GM21619 (cell line): Measurements from ENCODE around the gene COLEC12.
"Not testable (repeated sequence)": the region's sequence is repeated elsewhere in the genome, so short reads cannot be mapped to it uniquely, and the experiment has no call there.

Experiments
- ATAC-seq: cut with Tn5 transposase; IDR thresholded peaks from one replicate; pipeline ENCODE4 v1.9.1; 2021; ENCODE audit not compliant: unreplicated experiment

Gene COLEC12

GRCh38 chr18:332007-332406 lies 168.5 kb downstream of the COLEC12 start:
- ATAC-seq: no peak

GRCh38 chr18:331221-331821 lies 169.2 kb downstream of the COLEC12 start:
- no peak for ATAC-seq

GRCh38 chr18:328928-329327 lies 171.6 kb downstream of the COLEC12 start:
- no peak for ATAC-seq

GRCh38 chr18:326846-327245 lies 173.7 kb downstream of the COLEC12 start:
- no peak for ATAC-seq

- ATAC-seq: no peak
These were observed 177.3 kb downstream of the COLEC12 start for GRCh38 chr18:323253-323622.

- ATAC-seq: no peak
These were observed 178.5 kb downstream of the COLEC12 start for GRCh38 chr18:321865-322467.

GRCh38 chr18:320155-320554 lies 180.3 kb downstream of the COLEC12 start:
- ATAC-seq: no peak

- ATAC-seq: no peak
These were observed 180.8 kb downstream of the COLEC12 start for GRCh38 chr18:319720-320119.

- no peak for ATAC-seq
These were observed 181.7 kb downstream of the COLEC12 start for GRCh38 chr18:318791-319291.

- no peak for ATAC-seq
These were observed 182.9 kb downstream of the COLEC12 start for GRCh38 chr18:317618-318017.

- no peak for ATAC-seq
These were observed 184.1 kb downstream of the COLEC12 start for GRCh38 chr18:316393-316792.

- ATAC-seq: no peak
These were observed 186.6 kb downstream of the COLEC12 start for GRCh38 chr18:313931-314330.

- ATAC-seq: no peak
These were observed 188.1 kb downstream of the COLEC12 start for GRCh38 chr18:312415-312814.

GRCh38 chr18:310042-310441 lies 190.5 kb downstream of the COLEC12 start:
- no peak for ATAC-seq

GRCh38 chr18:308086-308485 lies 192.4 kb downstream of the COLEC12 start:
- not testable (repeated sequence) for ATAC-seq

GRCh38 chr18:306608-307255 lies 193.8 kb downstream of the COLEC12 start:
- no peak for ATAC-seq

- no peak for ATAC-seq
These were observed 195.4 kb downstream of the COLEC12 start for GRCh38 chr18:305003-305501.

GRCh38 chr18:303607-304006 lies 196.9 kb downstream of the COLEC12 start:
- ATAC-seq: no peak

GRCh38 chr18:303011-303410 lies 197.5 kb downstream of the COLEC12 start:
- ATAC-seq: no peak

GRCh38 chr18:302097-302496 lies 198.4 kb downstream of the COLEC12 start:
- ATAC-seq: no peak

- no peak for ATAC-seq
These were observed 202.6 kb downstream of the COLEC12 start for GRCh38 chr18:297936-298335.
